GM21381 (cell line): ENCODE measurements around the gene AHSP.
"Not testable (repeated sequence)": the region's sequence is repeated elsewhere in the genome, so short reads cannot be mapped to it uniquely, and the experiment has no call there.

Experiments used
- ATAC-seq: cut with Tn5 transposase; IDR thresholded peaks from one replicate; pipeline ENCODE4 v1.9.1; 2021; ENCODE audit warnings: mild to moderate bottlenecking, moderate library complexity; ENCODE audit not compliant: unreplicated experiment

Gene AHSP

DNA sequence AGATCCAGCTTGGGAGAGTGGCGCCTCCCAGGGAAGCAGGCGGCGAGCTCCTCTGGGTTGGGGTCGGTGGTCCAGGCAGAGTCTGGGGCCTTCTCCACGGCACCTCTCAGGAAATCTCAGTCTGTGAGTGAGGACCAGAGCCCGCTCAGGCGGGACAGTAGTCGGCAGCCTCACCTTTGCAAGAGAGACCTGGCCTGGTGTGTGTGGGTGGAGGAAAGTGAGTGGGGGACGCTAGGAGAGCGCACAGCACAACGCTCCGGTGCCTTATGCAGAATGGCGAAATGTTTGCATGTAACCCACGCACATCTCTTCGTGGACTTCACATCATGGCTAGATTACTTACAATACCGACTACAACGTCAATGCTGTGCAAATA lies 2.2 kb downstream of the AHSP start:
- no peak for ATAC-seq

DNA sequence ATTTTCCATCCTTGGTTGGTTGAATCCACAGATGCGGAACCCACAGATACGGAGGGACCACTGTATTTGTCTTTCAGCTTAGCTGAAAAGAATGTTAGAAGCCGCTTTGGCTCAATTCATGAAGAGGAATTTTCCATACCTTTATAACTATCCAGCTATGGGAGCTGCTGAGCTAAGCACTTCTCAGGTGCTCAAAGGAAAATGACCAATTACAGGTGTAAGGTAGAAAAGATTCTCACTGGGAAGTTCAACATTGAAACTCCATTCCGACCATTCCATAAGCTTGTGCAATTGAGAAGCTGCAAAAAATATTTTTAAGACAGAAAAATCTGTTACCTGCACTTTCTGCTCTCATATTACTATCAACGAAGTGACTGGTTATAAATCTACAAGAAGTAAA lies 2.7 kb downstream of the AHSP start:
- no peak for ATAC-seq

GRCh38 chr16:31531096-31531495 lies 3.4 kb downstream of the AHSP start:
- no peak for ATAC-seq

- no peak for ATAC-seq
Measured at GRCh38 chr16:31532120-31532519, 4.4 kb downstream of the AHSP start.

DNA sequence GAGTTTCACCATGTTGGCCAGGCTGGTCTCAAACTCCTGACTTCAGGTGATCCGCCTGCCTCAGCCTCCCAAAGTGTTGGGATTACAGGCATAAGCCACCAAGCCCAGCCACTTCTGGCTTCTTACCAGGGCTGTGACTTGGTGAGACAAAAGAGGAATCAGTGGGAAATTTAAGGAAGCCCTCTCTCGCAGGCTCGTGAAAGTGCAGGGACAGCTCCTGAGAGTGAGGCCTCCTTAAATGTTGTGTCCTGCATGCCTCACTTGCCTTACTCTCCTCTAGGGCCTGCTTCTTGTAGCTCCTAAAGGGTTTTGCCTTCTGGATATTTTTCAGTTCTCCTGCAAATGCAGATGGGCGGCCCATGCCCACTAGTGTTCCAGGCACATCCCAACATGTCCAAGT lies 5.2 kb downstream of the AHSP start:
- no peak for ATAC-seq

DNA sequence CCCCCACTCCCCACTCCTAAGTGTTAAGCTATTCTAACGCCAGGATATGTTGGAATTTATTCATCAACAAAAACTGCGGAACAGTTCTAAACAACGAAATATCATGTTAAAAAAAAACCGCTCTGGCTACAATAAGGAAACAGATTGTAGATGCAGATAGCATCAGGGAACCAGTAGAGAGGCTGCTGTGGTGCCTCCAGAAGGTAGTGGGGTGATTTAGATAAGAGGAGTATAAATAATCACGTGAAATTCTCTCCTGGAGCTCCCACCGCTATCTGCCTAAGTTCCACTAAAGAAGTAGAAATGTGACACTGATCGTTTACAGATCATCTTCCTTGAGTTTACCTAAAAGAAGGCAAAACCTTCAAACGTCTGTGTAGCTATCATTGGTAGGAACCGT lies 8.0 kb downstream of the AHSP start:
- no peak for ATAC-seq

DNA sequence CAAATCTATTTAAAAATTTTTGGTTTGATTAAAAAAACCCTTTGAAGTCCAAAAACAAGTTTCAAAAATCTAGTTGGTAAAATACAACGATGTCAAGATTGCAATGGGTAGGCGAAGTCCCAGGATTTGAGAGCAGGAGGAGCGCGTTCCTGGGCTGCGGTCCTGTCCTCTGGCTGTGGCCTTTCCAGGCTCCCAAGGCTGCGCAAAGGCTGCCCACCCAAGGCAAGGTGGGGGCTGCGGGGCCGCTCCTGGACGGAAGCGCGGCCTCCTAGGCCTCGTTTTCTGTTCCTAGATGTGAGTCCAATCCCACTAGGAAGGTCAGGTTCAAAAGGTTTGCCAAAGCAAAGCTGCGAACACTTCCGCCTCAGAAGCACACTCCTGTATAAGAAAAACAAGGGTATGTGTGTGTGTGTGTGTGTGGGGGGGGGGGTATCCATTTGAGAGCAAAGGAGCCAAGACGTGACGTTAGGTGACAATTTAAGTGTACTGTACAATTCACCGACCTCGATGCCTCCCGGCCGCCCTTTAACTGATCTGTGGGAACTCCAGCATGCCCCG lies 9.2 kb downstream of the AHSP start:
- no peak for ATAC-seq

DNA sequence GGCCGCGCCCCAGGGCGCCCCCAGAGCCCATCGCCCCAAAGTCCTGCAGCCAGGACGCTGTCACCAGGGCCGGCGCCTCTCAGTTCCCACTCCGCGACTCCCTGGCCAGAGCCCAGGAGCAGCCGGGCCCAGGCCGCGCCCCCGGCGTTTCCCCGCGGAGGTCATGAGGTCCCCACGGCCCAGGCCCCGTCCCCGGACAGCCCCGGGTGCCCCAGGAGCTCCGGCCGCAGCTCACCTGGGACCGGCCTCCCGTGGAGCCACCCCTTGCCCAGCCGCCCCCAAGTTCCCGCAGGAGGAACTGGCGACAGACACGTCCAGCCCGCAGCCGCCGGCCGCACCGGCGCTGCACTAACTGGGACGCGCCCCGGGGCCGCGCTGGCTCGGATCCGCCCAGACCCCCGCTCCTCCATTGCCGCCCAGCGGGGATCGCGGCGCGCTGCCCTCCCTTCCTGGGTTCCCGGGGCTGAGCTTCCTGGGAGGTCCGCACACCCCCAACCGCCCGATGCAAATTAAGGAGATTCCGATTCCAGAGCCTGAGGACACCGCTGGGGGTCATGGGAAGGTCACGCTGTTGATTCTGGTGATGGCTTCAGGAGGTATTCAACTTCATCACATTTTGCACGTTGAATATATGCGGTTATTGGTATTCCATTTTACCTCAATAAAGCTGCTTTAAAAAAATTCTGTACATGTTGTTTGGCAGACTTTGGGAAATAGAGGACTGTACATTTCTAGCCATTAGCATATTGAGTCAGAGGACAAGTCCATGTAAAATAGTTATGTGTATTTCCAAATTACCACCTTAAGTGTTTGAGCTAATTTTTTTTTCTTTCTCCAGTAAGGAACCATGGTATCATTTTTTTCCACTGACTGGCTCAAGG lies 9.9 kb downstream of the AHSP start:
- no peak for ATAC-seq

DNA sequence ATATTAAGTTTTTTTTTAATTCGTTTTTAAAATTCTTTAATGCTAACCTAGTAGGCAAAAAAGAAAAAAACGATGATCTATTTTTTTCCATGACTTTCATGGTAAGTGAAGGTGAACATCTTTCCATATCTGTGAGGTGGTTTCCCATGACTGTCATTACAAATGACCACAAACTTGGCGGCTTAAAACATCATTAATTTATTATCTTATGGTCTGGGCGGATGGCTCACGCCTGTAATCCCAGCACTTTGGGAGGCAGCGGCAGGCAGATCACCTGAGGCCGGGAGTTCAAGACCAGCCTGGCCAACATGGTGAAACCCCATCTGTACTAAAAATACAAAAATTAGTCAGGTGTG lies 10.5 kb downstream of the AHSP start:
- ATAC-seq, result not testable (repeated sequence)

GRCh38 chr16:31539762-31540161 lies 12.1 kb downstream of the AHSP start:
- not testable (repeated sequence) for ATAC-seq

GRCh38 chr16:31542763-31543162 lies 15.1 kb downstream of the AHSP start:
- ATAC-seq, result no peak

DNA sequence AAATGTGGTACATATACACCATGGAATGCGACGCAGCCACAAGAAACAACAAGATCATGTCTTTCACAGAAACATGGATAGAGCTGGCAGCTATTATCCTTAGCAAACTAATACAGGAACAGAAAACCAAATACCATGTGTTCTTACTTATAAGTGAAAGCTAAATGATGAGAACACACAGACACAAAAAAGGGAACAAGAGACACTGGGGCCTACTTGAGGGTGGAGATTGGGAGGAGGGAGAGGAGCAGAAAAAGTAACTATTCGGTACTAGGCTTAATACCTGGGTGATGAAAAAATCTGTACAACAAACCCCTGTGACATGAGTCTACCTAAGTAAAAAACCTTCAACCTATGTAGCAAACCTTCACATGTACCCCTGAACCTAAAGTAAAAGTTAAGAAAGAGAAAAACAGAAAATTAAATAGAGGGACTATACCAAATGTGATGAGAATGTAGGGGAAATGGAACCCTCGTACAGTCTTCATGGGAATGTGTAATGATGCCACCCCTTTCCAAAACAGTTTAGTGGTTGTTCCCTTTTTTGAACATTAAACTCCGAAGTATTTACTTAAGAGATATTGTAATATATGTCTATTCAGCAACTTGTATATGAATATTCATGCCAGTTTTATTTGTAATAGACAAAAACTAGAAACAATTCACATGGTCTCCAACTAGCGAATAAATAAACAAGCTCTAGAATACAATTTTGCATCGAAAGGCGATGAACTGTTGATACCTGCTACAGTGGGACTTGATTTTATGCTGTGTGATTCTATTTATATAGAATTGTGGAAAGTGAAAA lies 33.9 kb downstream of the AHSP start:
- no peak for ATAC-seq

DNA sequence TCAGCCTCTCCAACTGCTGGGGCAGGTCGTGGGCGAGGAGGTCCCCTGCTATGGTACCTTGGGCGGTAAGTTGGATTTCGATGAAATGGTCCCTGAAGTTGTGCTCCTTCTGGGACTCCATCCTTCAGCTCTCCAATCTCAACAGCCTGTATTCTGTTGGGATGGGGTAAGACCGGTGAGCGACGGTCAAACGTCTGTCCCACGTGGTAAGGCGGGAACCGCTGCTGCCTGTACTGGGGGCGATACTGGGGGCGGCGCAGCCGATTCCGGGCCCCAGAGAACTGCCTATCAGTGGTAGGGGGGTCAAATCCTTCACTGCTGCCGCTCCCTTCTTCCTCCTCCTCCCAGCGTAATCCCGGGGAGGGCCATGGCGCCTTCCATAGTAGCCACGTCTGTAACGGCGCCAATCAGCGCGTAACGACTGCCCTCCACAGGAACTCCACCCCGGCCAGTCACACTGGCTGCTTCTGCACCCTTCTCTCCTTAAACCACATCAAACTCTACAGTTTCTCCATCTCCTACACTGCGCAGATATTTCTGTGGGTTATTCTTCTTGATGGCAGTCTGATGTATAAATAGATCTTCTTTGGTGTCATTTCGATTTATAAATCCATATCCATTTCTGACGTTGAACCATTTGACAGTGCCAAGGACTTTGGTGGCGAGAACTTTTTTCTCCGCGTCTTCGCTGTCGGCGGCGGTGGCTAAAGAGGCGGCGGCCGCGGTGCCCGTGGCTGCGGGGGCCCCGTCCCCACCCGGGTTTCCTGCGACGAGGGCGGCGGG lies 41.1 kb downstream of the AHSP start:
- ATAC-seq, result no peak

DNA sequence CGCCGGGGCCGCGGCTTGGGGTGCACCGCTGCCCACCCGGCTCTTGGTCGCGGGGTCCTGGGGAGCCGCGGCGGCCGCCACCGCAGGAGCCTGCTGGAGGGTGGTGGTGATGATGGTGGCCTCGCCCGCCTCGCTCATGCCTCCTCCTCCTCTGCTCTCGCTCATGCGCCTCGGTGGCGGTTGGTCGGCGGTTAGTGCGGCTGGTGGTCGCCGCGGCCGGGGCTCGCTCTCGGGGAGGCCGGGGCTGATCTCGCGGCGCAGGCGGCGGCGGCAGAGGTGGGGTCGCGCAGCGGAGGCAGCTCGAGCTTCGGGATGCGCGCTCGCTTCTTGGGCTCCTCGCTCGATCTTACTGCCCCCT lies 41.6 kb downstream of the AHSP start:
- ATAC-seq, result no peak

- no peak for ATAC-seq
Measured at GRCh38 chr16:31572821-31573220, 45.1 kb downstream of the AHSP start.

- ATAC-seq, result not testable (repeated sequence)
Measured at GRCh38 chr16:31574159-31574558, 46.5 kb downstream of the AHSP start.

DNA sequence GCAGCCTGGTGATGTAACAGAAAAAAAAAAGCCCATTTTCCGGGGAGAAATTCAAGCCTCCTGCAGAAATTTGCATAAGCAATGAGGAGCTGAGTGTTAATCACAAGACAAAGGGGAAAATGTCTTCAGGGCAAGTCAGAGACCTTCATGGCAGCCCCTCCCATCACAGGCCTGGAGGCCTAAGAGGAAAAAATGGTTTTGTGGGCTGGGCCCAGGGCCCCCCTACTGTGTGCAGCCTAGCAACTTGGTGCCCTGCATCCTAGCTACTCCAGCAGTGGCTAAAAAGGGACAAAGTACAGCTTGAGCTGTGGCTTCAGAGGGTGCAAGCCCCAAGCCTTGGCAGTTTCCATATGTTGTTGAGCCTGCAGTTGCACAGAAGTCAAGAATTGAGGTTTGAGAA lies 49.7 kb downstream of the AHSP start:
- ATAC-seq, result no peak
